HG02938 (cell line): ENCODE data around the gene SFMBT2.

Experiments used
- ATAC-seq: cut with Tn5 transposase; IDR thresholded peaks from one replicate; pipeline ENCODE4 v1.9.1; 2021; ENCODE audit warnings: mild to moderate bottlenecking, moderate library complexity; ENCODE audit not compliant: unreplicated experiment

SFMBT2 gene

DNA sequence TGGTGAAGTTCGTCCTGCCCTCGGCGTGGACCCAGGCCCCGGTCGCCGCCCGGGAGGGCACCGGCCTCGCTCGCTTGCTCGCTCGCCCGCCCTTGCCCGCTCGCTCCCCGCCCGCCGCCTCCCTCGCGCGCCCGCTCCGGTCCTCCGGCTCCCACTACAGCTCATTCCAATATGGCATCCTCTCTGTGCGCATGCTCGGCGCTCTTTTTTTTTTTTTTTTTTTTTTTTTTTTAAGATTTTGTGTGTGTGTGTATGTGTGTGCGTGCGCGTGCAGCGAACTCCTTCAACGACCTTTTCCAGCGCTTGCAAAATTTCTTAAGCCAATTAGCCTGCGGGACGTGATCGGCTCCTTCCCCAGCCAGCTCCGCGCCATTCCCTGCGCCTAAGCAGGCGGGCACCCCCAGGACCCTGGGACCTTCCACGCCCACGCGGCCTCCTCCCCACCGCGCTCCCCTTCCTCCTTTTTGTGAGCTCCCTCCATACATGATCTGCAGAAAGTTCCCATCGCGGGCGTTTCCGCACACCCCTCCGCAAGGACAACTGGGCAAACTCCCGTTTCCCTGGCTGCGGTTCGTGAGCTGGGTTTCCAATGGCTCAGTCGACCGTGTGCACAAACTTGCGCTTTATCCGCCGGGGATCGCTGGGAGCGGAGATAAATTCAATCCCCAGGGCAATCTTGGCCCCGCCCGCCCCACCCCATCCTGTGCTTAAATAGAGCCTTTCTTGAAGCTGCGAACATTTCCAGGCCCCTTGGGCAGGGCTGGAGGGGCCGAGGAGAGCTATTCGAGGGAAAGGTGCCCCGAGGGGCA, at the start of gene SFMBT2:
TSS of gene SFMBT2 (minus strand) at position 173 of the 809 bp plus-strand sequence. CDS start 29,136 bp downstream, outside the sequence.
- ATAC-seq, result peak; percentile 29

DNA sequence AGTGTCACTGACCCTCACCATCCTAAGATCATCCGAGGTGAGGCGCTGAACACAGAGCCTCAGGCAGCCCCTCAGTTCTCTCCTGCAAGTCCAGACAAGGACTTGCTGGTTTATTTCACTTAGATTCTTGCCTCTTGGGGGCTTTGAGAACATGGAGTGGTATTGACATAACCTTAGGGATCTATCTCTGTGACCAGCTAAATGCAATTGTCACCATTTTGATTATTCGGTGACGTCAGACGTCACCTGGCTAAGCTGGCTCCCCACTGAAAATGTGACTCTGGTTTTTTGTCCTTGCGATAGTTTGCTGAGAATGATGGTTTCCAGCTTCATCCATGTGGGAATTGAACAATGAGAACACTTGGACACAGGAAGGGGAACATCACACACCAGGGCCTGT, 49.2 kb upstream of the SFMBT2 start:
- no peak for ATAC-seq

GRCh38 chr10:7458556-7458955, 47.7 kb upstream of the SFMBT2 start:
- ATAC-seq, result no peak

GRCh38 chr10:7457478-7458316, 46.9 kb upstream of the SFMBT2 start:
- peak; percentile 78 for ATAC-seq

DNA sequence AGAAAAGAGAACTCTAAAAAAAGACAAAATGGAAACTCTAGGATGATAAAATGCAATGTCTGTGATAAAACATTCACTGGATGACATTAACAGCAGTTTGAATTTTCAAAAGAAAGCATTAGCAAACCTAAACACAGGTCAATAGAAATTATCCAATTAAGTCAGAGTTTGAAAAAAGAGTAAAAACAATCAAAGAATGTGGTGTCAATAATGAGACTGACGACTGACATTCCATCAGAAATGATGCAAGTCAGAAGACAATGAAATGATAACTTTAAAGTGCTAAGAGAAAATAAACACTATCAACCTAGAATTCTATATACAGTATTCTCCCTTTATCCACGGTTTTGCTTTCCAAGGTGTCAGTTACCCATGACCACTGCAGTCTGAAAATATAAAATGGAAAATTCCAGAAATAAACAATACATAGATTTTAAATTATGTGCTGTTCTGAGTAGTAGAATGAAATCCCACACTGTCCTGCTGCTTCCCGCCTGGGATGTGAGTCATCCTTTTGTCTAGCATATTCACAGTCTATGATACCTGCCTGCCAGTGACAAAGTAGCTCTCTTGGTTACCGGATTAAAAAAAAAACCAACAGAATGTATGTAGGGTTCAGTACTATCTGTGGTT, 38.3 kb upstream of the SFMBT2 start:
- no peak for ATAC-seq

DNA sequence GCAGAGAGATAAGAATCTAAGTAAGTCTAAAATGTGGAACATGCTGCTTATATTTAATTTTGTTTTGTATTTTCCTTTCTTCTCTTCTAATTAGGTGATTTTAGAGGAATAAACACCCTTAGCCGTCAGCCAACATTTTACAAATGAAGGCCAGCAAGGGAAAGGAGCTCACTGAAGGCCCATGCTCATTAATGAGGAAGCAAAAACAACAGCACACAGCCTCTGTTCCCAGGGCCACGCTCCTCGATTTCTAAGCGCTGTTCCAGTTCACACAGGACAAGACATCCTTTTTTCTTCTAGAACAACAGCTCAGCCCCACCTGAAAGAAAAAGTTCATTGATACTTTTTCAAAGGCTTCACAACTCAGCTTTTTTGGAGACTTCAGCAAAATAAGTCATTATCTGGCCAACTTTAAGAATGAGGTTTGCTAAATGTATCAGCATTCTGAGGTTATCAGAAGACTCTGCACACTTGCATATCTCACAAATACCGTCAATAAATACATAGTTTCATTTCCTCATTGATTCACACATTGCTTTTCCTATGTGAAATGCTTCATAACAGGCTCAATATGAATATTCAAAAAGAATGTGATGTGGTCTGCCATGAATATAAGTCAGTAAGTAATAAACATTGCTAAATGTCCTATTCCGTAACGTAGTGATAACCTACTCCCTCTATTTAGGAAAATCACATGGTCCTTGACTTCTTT, 34.8 kb upstream of the SFMBT2 start:
- peak; percentile 87 for ATAC-seq

DNA sequence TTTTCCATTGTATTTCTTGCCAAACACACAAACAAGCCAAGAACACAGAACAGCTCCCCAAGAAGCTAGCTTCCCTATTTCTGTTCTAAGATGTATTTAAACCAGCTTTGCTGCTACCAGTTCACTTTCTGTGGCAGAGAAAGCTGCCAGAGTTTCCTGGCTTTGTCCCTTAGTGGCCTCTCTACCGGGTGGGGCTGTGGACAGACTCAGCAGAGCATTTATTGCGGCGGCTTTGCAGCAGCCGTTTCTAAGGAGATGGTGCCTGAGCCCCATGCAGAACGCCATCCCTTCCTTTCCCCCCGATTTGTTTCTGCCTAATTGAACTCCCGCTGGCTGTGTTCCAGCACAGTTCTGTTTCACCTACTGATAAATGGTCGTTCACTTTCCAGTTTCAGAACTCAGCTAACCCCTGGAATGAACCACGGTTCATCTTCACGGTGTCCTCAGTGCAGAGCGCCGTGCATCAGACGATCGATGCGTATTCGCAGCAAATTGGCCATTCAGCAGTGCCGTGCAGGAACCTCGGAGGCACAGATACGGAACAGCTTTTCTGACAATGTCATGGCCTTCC, 33.8 kb upstream of the SFMBT2 start:
- ATAC-seq, result no peak

DNA sequence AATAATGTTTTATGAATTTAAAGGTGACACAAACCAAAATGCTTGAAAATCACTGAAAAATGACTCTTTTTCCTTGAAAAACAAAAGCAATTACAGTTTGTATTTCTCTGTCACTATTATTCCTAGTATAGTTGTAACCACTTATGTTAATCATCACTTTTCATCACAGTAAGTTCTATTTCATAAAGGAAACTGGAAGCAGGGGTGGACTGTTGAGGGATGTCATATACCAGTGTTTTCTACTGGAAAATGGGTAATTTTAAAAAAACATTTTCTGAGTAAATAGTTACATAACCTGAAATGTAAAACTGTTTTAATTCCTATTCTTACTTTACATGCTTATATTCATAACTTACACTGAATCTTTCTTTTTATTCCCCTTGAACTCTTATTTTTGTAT, 32.2 kb upstream of the SFMBT2 start:
- no peak for ATAC-seq

DNA sequence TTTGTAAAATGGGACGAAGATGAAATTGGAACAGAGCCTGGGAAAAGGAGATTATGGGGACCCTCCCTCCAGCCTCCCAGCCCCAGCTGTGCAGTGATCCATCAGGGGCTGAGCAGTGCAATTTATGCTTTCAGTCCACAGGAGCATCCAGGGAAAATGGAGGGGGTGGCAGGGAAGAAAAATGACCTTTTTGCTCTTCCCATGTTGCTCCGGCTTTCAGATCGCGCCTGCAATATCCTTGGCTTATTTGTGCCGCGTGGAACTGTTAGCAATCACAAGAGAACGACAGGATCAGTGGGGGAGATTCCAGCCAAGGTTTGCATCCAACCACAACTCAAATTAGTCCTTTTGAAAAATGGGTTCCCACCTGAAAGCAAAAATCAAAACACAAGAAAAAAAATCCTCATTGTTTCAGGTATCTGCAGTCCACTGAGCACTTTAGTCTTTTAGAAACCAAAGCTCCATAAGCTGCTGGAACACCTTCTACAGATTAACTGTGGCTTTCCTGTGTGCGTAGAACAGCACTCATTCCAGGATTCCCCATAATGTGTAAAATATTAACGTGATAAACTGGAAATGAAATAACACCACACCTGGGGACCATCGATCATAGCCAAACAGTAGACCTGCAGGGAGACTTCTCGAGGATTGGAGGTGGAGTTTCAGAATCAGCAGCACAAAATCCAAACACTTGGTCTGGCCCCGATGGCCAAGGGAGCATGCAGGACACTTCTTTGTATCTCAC, 30.7 kb upstream of the SFMBT2 start:
- ATAC-seq, result no peak

GRCh38 chr10:7439696-7440095, 28.9 kb upstream of the SFMBT2 start:
- no peak for ATAC-seq

DNA sequence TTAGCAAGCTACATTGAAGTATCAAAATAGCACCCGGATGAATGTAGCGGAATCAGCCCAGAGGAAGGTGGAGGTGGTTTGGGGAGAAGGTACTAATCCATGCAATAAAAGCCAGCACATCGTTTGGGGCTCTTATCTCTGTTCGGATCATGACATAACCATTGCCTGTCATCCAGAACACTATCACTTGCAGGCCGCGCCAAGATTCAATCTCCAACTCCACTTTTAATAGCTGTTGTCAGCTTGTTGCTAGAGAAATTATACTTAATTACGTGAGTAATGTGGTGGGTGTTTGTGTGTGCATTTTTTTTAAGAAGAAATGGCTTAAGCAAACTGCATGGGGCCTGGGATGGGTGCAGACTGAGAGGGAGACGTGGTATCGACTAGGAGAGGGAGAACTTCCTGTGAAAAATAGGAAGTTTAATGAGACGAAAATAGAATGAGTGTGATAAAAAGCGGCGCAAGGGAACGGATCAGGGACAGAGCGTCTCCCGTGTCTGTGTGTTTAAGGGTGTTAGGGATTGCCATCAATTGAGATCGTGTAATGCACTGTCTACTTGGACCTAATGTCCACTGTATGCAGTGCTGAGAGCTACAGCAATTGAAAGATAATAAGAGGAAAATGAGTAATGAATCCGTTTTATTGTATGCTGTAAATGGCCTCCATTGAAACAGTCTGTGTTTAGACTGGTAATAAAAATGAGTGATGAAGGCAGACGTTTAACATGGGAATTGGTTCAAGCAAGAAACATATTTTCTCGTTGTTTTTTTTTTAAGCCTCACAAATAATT, 27.6 kb upstream of the SFMBT2 start:
- no peak for ATAC-seq

GRCh38 chr10:7436490-7437100, 25.8 kb upstream of the SFMBT2 start:
- ATAC-seq, result no peak

- peak; percentile 60 for ATAC-seq
Observed at GRCh38 chr10:7435674-7436073, 24.8 kb upstream of the SFMBT2 start.

DNA sequence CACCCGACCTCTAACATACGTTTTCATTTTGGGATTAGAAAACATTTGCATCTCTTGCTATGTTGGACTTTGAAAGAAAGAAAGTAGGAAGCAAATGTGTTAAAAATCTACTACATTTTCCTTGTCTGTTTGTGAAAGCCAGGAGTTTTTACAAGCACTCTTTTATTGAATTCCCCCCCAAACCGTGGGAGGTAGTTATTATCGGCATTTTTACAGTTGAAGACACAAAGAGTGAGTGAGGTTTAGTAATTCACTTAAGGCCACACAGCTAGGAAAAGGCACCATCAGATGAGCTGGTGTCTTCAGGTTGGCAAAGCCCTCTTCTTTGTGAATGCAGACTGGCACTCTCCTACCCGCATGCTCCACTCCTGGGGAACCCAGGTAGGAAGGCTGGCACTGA, 23.5 kb upstream of the SFMBT2 start:
- ATAC-seq, result no peak

DNA sequence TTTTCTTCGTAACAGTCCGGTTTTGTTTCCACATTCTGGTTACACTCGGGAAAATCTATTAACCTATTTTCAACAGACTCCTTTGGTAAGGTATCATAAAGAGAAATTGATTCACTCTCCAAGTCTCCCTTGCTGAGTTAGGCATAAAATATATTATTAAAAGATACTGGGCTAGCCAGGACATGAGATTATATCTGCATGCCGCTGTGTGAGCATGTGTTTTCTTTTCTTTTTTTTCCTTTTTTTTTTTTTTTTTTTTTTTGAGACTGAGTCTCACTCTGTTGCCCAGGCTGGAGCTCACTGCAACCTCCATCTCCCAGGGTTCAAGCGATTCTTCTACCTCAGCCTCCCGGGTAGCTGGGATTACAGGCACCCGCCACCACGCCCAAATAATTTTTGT, 23.0 kb upstream of the SFMBT2 start:
- ATAC-seq, result no peak

DNA sequence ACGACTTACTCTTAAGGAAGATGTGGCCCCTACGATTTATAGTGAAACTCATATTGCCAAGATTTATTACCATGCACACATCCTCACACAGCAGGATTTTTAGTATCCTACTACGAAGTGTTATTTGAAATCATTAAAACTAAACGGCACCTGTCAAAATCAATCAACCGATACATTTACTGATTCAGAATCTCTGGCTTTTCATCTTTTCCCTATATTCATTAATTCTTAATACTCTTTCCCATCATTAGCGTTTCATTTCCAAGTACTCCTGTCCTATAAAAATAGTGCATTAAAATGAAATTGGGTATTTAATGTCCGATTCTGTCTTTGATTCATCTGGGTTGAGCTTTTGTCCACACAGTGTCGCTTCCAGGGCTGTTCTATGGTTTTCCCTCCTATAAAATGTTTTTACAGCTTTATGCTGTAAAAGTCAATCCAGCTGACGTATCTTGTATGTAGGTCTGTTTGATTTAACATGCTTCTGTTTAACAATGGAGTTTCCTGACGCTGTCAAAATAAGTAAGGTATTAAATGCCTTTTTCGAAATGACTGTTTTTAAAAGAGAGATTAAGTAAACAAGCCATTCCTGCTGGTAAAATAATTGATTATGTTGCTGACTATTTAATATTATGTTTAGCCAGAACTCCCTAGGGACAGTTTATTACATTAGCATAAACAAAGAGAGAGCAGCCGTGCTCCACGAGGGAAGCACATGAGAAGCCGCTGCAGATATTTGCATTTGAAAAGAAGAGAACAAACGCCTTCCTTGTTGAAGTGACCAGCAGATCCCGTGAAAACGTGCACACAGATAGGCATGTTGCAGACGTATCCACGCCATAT, 22.3 kb upstream of the SFMBT2 start:
- ATAC-seq, result no peak

- no peak for ATAC-seq
Observed at GRCh38 chr10:7428673-7429350, 18.0 kb upstream of the SFMBT2 start.
